COR-L47 (cell line): ENCODE measurements around the gene TNFRSF14.
A peak's percentile ranks its signal among the peaks of the same experiment; 100 is the strongest.
"Not testable (repeated sequence)": the region's sequence is repeated elsewhere in the genome, so short reads cannot be mapped to it uniquely, and the experiment has no call there.

Experiments used
- DNase-seq: peaks from one replicate; lab custom pipeline; 2025; lab: John Stamatoyannopoulos, UW

The TNFRSF14 gene

GRCh38 chr1:2539312-2539907 is 16.8 kb upstream of the TNFRSF14 start:
- no peak for DNase-seq

- no peak for DNase-seq
These were observed 15.2 kb upstream of the TNFRSF14 start for GRCh38 chr1:2540816-2541492.

- peak; percentile 67 for DNase-seq
These were observed 14.4 kb upstream of the TNFRSF14 start for GRCh38 chr1:2541619-2542245.

GRCh38 chr1:2542246-2542915 is 13.8 kb upstream of the TNFRSF14 start:
- no peak for DNase-seq

GRCh38 chr1:2543543-2544092 is 12.6 kb upstream of the TNFRSF14 start:
- DNase-seq: peak; percentile 43

- DNase-seq: no peak
These were observed 11.9 kb upstream of the TNFRSF14 start for GRCh38 chr1:2544093-2544874.

GRCh38 chr1:2544875-2545640 is 11.1 kb upstream of the TNFRSF14 start:
- no peak for DNase-seq

GRCh38 chr1:2545754-2546514 is 10.2 kb upstream of the TNFRSF14 start:
- peak; percentile 90 for DNase-seq

- DNase-seq: peak; percentile 93
These were observed 9.5 kb upstream of the TNFRSF14 start for GRCh38 chr1:2546515-2547209.

- DNase-seq: peak; percentile 76
These were observed 8.7 kb upstream of the TNFRSF14 start for GRCh38 chr1:2547210-2548067.

- peak; percentile 80 for DNase-seq
These were observed 8.0 kb upstream of the TNFRSF14 start for GRCh38 chr1:2548068-2548589.

GRCh38 chr1:2549367-2550029 is 6.7 kb upstream of the TNFRSF14 start:
- DNase-seq: not testable (repeated sequence)

- DNase-seq: not testable (repeated sequence)
These were observed 5.8 kb upstream of the TNFRSF14 start for GRCh38 chr1:2550309-2550861.

GRCh38 chr1:2551544-2551943 is 4.6 kb upstream of the TNFRSF14 start:
- DNase-seq: not testable (repeated sequence)

- no peak for DNase-seq
These were observed 4.0 kb upstream of the TNFRSF14 start for GRCh38 chr1:2552189-2552588.

GRCh38 chr1:2553076-2553475 is 3.1 kb upstream of the TNFRSF14 start:
- not testable (repeated sequence) for DNase-seq

- no peak for DNase-seq
These were observed 2.1 kb upstream of the TNFRSF14 start for GRCh38 chr1:2553871-2554620.
